NB4 (cell line): Measurements from ENCODE around the gene CCL27.

Experiments used
- POLR2A ChIP-seq: IDR thresholded peaks from 2 replicates; pipeline ENCODE4 v1.6.1; 2011; ENCODE audit warnings: mild to moderate bottlenecking; ENCODE audit not compliant: insufficient read length; ENCODE audit errors: extremely low read depth
- TF ChIP-seq, protein P1 (sequence below): IDR thresholded peaks from one replicate; pipeline ENCODE4 v1.5.1; 2012; ENCODE audit warnings: low read depth, low read length
- TF ChIP-seq, protein P2 (sequence below): IDR thresholded peaks from 2 replicates; pipeline ENCODE4 v1.6.1; 2011; ENCODE audit warnings: low read depth, low read length

DNA sequence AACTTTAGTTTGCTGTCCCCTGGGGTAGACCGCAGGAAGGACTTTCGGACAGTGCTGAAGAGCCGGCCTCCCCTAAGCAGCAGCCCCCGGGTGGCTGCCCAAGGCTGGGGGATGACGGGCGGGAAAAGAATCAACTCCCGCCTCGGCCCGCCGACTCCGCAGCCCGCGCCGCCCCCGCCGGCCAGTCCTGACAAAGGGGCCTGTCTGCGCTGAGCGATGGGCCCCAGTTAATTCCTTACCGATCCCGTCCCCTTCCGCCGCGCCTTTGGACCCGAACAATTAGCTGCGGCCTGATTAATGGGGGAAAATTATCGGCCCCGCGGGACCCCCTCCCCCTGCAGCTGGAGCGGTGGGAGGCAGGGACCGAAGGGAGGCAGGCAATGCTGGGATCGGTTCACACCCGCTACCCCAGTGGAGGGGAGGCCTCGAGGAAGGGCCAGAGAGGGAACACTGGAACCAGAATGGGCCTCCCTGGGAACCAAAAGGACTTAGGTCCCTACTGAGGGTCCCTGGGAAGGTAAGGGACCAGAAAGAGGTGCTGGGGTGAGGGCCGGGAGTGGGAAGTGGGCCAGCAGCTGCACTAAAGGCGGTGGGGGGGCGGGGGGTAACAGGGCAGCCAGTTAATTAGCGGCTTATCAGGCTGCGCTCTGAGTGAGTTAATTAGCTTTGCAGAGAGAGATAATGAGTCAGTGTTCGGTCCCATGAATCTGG, 37.8 kb downstream of the CCL27 start:
- no peak for TF ChIP-seq POLR2A
- TF ChIP-seq, protein P1, sequence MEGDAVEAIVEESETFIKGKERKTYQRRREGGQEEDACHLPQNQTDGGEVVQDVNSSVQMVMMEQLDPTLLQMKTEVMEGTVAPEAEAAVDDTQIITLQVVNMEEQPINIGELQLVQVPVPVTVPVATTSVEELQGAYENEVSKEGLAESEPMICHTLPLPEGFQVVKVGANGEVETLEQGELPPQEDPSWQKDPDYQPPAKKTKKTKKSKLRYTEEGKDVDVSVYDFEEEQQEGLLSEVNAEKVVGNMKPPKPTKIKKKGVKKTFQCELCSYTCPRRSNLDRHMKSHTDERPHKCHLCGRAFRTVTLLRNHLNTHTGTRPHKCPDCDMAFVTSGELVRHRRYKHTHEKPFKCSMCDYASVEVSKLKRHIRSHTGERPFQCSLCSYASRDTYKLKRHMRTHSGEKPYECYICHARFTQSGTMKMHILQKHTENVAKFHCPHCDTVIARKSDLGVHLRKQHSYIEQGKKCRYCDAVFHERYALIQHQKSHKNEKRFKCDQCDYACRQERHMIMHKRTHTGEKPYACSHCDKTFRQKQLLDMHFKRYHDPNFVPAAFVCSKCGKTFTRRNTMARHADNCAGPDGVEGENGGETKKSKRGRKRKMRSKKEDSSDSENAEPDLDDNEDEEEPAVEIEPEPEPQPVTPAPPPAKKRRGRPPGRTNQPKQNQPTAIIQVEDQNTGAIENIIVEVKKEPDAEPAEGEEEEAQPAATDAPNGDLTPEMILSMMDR = no peak
- TF ChIP-seq, protein P2, sequence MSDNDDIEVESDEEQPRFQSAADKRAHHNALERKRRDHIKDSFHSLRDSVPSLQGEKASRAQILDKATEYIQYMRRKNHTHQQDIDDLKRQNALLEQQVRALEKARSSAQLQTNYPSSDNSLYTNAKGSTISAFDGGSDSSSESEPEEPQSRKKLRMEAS = no peak
